CD4-positive, alpha-beta T cell treated with Interleukin-17A for 4 hours (primary cell): ENCODE results near the gene HCAR2.
"Not testable (repeated sequence)": the region's sequence is repeated elsewhere in the genome, so short reads cannot be mapped to it uniquely, and the experiment has no call there.

ENCODE experiments used
- DNase-seq: peaks from one replicate; pipeline ENCODE4 v3.0.0-alpha.2; 2020; ENCODE audit warnings: mixed read lengths

Gene HCAR2

DNA sequence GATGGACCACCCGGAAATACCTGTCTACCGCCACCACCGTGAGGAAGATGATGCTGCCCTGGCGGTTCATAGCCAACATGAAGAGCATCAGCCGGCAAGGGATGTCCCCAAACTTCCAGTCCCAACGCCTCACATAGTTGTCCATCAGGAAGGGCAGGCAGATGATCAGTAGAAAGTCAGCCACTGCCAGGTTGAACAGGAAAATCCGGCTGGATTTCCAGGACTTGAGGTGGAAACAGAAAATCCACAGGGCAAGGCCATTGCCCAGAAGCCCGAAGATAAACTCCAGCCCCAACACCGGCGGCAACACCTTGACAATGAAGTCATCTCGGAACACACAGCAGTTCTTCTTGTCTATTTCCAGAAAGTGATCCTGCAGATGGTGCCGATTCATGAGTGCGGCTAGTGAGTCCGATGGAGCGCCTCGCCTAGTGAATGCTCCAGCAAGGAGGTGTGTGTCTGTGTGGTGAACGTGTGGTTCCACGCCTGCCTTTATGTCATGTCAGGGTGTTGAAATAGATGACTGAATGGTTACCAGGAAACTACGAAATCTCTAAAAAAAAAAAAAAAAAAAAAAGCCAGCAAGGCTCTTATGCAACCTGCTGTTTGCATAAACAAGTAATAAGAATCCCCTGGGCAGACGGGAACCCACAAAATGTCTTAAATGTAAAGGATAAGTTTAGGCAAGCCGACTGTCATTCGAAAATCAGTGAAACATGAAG is at the start of gene HCAR2:
TSS of gene HCAR2 (minus strand) at position 468 of the 722 bp plus-strand sequence. CDS start at position 394, 74 bp downstream.
- DNase-seq: not testable (repeated sequence)

DNA sequence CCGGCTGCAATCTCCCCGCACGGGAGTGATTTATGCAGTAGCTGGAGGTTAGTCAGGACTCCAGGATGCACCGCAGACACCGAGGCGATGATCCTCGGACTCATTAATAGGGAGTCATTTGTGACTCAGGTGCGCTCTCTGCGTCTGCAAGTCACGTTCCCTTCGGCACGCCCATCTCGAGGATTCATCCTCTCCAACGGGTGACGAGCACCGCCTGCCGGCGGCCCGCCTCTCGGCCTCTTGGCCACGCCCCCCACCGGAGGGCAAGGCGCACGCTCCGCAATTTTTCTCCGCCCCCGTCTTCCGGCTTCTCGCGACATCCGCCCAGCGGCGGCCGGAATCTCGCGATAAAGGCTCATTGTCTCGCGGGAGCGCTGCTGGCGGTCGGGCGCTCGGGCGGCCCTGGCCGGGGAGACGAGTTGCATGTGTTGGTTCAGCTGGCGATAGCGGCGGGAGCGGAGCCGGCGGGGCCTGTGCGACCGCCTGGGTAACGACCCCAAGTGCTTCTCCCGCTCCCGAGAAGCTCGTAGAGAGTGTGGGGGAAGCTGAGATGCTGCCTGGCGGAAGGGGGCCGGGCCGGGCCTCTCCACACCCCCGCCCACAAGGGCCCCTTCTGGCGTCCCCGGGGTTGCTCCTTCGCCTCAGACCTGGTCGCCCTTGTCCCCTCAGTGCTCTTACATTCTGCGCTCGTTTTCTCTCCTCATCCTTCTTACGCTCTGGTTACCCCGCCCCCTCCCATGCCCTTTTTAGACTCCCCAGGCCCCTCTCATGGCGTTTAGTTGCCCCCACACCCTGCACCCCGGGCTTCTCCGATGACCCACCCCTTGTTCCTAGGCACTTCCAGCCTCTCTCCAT is 49.5 kb upstream of the HCAR2 start, which contains the start of gene DENR:
TSS of gene DENR (plus strand) at position 361 of the 855 bp plus-strand sequence. CDS start 878 bp downstream, outside the sequence.
- DNase-seq: peak; percentile 99

DNA sequence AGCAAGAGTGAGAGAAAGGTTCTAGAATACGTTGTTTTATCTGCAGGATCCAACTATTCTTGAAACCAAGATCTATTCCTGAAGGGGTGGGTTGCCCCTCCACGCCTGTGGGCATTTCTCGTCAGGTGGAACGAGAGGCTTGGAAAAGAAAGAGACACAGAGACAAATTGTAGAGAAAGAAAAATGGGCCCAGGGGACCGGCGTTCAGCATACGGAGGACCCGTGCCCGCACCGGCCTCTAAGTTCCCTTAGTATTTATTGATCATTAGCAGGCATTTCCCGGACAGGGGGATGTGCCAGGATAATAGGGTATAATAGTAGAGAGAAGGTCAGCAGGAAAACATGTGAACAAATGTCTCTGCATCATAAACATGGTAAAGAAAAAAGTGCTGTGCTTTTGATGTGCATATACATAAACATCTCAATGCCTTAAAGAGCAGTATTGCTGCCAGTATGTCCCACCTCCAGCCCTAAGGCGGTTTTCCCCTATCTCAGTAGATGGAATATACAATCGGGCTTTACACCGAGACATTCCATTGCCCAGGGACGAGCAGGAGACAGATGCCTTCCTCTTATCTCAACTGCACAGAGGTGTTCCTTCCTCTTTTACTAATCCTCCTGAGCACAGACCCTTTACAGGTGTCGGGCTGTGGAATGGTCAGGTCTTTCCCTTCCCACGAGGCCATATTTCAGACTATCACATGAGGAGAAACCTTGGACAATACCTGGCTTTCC is 47.8 kb upstream of the HCAR2 start:
- not testable (repeated sequence) for DNase-seq

DNA sequence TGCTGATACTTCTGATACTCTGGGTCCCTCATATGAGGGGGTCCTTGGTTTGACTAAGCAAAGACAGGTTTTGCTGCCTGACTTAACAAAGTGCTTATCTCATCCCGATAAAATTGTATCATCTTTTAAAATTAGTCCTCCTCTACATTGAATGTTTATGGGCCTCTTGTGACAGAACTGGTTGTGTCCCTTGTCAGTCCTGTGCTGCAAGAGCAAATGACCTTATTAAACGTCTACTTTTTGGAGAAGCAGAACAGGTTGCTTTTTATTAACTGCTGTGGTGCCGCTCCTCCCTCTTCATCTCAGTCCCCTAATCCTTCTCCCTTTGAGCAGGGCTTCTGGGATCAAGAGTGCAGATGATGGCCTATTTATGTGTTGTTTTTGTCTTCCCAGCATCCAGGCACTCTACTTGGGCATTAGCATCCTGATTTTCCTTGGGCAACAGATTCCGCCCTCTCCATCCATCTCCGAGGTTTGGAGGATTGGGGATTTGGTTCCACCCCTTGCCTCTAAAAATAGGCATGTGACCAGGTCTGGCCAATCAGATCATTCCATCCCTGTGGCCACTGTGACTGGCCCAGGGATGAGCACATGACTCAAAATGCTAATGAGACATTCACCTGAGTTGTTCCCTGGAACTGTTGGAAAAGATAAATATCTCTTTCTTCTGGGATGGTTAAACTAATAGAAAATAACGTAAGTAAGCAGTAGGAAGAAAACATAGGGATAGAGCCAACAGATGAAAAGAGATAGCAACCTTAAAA is 46.6 kb upstream of the HCAR2 start:
- DNase-seq: no peak

DNA sequence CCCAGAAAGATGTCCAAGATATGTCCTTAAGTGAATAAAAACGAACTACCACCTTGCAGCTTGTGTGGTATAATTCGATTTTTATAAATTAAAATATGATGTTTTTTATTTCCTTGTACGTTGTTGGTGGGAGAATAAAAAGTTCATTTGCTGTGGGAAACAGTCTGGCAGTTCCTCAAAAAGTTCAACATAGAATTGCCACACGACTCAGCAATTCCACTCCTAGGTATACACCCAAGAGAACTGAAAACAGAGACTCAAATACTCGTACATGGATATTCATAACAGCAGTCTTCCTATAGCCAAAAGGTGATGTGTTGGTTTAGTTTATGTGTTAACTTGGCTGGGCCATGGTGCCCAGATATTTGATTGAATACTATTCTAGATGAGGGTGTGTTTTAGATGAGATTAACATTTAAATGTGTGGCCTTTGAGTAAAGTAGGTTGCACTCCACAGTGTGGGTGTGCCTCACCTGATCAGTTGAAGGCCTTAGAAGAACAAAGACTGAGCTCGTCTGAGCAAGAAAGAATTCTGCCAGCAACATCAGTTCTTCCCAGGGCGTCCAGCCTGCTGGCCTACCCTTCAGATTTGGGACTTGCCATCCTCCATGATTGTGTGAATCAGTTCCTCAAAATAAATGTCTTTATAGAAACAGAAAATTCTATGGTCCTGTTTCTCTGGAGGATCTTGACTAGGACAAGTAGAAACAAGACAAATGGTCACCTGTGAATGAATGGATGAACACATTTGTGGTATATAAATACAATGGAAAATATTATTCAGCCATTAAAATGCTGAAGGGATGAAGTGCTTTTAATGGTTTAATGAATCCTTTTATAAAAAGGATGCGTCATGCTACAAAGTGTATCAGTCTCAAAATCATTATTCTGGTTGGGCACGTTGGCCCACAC is 44.3 kb upstream of the HCAR2 start:
- DNase-seq: no peak

DNA sequence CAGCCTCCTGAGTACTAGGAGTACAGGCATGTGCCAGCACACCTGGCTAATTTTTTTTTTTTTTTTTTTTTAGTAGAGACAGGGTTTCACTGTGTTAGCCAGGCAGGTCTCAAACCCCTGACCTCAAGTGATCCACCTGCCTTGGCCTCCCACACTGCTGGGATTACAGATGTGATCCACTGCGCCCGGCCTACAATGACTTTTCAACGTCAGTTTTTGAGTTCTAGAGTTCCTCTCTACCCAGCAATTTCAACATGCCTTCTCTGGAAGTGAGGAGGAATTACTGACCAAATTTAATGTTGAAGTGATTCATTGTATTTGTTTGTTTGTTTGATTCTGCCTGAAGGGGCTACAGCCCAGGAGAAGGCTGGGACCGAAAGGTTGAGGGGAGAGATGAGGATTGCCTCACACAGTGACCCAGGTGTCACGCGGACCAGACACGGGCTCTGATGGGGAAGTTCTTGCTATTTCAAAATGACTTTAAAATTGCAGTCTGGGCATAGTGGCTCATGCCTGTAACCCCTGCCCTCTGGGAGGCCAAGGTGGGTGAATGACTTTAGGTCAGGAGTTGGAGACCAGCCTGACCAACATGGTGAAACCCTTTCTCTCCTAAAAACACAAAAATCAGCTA is 40.9 kb upstream of the HCAR2 start:
- no peak for DNase-seq

DNA sequence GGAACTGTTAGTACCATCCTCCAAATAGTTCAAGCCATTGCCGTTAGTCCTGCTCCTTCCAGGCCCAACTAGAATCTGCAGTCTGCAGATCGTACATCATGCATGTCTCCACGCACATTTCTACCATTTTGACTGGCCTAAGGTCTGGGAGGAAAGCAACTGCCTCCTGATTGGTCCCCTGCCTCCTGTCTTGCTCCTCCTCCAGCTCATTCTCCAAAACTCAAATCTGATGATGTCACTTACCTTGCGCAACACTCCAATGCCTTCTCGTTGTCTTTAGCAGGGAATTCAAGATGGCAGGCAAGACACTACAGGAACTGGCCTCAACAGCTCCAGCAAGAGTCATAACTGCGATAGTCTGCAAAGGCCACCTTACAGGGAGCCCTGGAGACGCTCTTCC is 37.2 kb upstream of the HCAR2 start:
- DNase-seq: no peak

DNA sequence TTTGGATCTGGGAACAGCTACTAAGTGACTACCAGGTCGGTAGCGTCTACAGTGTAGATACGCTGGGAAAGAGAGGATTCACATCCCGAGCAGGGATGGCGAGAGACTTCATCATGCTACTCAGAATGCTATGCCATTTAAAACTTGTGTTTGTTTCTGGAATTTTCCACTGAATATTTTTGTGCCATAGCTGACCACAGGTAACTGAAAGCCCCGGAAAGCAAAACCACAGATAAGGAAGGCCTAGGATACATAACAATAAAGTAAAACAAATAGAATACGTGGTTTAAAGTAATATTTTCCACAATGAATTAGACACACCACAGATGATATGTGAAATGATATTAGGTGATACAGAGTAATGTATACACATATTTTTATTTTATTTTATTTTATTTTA is 35.4 kb upstream of the HCAR2 start:
- no peak for DNase-seq

DNA sequence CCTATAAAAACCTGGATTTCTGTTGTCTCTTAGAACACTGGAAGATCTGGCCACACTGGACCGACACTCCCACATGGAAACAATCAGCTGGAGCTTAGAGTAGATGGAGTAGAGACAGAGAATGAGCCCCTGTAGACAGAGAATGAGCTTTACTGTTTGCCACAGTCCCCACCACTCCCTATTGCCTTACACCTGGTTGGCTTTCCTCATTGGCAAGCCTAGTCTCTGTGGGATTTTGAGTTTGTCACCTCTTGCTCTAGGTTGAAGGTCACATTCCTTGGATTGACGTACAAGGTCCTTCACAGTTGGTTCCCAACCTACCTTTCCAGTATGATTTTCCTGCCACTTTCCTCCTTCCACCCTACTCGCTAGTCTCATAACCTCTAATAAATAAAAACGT is 29.5 kb upstream of the HCAR2 start:
- DNase-seq: no peak

DNA sequence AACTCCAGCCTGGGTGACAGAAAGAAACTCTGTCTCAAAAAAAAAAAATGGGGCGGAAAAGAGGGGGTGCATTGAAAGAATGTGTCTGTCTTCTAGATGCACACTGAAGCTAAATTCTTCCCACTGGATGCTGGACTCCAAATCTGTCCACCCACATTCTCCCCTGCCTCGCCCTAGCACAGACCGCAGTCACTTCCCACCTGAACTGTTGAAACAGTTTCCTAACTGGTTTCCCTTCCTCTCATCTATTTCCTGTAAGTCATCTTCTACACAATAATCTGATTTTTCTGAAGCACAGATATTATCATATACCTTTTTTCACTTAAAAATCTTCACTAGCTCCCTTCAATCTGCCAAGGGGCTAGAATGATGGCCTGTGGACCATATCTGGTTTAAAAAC is 29.0 kb upstream of the HCAR2 start:
- DNase-seq: peak; percentile 18

DNA sequence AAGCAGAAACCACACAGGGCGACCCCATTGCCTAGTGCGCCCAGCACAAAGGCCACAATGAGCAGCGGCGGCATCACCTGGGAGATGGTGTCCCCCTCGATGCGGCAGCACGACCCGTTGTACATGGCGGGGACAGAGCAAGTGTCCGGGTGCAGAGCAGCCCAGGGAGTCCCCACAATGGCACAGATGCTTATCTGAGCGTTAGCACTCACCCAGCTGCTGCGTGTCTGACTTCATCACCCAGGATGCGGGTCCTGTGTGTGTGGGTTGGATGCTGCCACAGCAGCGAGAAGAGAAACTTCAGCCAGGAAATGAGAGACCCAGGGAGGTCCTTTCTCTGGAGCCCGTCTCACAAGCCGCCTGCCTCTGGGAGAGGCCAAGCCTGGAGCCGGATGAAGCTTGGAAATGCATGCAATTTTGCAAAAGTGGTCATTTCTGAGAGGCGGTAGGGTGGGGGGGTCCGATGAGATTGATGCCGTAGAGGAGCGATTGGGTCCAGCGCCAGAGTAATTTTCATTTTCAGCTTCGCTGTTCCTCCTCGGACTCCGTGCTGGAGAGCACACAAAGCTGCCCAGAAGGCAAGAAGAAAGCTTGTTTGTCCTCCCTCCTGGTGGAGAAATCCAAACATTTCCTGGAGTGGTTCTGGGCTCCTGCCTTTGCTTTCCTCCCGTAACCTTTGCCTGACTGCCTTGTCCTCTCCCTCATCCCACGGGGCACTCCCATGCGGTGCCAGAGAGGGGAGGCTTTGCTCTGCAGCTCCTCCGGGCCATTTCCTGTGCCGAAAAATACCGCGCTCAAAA is 27.3 kb upstream of the HCAR2 start, which contains the start of gene HCAR1:
TSS of gene HCAR1 (minus strand) at position 630 of the 800 bp plus-strand sequence. CDS start at position 125, 505 bp downstream.
- DNase-seq: peak; percentile 45

DNA sequence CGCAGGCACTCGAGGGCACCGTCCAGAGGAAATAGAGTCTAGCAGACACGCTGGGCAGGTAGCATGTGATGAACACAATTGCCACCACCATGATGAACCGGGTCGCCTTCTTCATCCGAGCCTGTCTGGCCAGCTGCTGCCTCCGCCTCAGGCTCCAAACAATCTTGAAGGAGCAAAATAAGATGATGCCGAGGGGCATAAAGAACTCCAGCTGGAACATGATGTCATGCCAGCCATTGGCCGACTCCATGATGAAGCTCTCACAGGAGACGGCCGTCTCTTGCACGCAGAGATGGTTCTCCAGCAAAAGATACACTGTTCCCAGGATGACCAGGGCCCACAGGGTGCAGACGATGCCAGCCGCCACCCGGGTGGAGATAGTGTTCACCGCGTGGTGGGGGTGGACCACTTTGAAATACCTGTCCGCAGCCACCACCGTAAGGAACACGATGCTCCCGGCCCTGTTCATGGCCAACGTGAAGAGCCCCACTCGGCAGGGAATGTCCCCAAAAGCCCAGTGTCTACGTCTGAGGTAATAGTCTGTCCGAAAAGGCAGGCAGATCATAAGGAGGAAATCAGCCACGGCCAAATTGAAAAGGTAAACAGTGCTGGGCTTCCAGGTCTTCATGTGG is 26.5 kb upstream of the HCAR2 start:
- no peak for DNase-seq

DNA sequence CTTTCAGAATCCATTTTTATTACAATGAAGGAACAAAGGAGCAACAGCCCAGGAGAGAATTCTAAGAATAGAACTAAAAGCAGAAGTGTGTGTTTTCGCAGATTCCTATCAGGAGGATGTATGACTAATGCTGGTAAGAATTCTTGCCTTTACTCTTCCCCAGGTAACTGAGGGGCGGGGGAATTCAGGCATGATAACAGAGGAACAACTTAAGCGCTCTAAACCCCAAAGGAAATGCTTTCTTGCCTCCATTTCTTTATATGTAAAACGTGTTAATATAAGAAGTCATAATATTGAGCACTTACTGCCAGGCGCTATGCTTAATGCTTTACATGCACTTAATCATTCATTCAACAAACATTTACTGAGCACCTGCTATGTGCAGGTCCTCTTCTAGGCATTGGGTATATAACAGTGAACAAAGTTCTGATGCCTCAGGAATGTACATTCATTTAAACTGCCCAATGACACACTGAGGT is 23.0 kb upstream of the HCAR2 start:
- DNase-seq: peak; percentile 49

DNA sequence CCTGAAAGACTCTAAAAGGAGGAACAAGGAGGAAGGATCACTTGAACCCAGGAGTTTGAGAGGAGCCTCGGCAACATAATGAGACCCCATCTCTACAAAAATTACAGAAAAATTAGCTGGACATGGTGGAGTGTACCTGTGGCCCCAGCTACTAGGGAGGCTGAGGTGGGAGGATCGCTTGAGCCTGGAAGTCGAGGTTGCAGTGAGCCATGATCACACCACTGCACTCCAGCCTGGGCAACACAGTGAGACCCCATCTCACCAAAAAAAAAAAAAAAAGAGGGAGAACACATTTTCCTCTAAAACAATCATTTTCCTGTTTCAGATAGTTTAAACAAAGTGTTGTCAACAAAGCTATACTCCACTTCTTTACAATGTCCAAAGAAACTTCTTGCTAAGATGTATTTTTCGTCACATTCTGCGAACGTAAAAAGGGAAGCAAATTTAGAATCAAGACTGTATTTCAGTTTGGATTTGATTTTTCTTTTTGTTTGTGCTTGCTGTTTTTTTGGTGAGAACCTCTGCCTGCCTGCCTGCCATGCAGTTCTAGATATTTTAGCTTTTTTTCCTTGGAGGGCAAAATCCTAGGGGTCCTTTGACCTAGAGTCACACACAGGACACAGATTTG is 22.4 kb upstream of the HCAR2 start:
- no peak for DNase-seq

DNA sequence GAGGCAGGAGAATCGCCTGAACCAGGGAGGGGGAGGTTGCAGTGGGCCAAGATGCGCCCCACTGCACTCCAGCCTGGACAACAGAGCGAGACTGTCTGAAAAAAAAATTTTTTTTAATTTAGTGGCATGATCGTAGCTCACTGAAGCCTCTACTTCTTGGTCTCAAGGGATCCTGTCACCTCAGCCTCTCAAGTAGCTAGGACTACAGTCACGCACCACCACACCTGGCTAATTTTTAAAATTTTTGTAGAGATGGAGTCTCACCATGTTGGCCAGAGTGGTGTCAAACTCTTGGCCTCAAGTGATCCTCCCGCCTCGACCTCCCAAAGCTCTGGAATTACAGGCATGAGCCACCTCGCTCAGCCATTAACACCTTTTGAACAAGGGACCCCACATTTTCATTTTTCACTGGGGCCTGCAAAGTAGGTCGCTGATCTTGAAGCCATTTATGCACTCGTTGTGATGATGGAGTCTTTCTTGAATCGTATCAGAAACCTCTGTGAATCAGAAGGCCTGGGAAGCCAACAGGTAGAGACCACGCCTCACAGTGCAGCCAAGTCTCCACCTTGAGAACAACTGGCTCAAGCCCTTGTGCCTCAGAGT is 21.6 kb upstream of the HCAR2 start:
- no peak for DNase-seq

DNA sequence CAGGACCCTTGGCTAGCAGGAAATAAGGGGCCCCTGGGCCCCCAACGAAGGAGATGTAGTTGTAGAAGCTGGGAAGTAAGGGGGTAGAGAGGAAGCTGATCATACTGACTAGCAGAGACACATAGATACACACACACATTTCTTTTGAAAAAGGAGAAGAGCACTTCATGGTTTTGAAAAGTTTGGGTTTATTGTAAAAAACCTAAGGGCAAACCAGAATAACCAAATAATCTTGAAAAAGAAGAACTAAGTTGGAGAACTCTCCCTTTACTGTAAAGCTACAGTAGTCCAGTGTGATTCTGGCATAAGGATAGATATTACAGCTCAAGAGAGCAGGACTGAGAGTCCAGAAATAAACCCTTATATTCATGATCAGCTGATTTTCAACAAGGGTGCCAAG is 19.2 kb upstream of the HCAR2 start:
- DNase-seq: no peak

DNA sequence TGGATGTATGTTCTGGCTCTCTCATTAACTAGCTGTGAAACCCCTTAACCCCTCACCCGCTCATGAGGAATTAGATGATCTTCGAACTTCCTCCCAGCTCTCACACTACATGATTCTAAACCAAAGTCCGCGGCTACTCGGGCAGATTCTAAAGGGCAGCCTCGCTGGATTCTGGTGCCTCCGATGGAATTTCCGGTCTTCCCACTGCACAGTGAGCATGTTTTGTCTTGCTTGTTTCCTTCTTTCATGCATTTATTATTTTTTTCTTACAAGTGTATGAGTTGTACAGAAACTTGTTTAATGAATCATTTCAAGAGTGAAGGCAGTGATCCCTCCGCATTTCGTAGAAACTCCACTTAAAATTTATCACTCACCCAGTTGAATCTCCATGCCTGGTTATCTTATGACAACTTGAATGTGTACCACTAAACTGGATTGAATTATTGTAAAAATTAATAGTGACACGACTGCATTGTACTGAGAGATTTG is 17.9 kb upstream of the HCAR2 start:
- DNase-seq: no peak

DNA sequence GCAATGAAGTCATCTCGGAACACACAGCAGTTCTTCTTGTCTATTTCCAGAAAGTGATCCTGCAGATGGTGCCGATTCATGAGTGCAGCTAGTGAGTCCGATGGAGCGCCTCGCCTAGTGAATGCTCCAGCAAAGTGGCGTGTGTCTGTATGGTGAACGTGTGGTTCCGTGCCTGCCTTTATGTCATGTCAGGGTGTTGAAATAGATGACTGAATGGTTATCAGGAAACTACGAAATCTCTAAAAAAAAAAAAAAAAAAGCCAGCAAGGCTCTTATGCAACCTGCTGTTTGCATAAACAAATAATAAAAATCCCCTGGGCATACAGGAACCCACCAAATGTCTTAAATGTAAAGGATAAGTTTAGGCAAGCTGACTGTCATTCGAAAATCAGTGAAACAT is 13.5 kb upstream of the HCAR2 start, which contains the start of gene HCAR3:
TSS of gene HCAR3 (minus strand) at position 154 of the 400 bp plus-strand sequence. CDS start at position 80, 74 bp downstream.
- not testable (repeated sequence) for DNase-seq
